GM18508 (cell line): ENCODE data around the gene MORC2.

ENCODE experiments used
- ATAC-seq: cut with Tn5 transposase; IDR thresholded peaks from one replicate; pipeline ENCODE4 v1.9.1; 2021; ENCODE audit warnings: moderate number of reproducible peaks; ENCODE audit not compliant: insufficient read depth, unreplicated experiment

MORC2 gene

DNA sequence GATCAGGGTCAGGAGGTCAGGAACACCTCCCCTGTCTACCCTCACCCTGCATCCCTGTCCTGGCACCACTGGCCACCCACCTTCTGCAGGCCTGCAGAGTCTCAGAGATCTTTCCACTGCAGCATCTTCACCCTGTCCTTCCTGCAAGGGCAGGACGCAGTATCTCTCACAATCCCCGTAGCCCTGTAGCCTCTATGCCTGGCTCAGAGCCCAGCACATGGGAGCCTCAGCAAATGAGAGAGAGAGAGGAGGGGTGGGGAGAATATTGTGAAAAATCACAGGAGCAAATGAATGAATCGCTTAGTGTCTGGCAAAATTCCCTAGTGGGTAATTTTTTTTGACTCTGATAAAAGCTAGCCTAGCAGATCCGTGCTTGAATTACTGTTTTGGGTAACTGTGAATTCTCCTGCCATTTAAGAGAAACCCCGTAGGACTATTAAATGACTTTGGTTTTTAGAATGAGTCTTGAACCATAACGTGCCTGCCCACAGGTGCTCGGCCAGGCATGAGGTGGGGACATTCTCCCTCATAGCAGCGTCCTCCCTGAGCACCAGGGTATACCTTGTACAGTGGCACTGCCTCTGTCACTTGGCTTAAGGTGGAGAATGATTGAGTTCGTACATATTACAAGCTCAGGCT lies 91.5 kb downstream of the MORC2 start:
- no peak for ATAC-seq

DNA sequence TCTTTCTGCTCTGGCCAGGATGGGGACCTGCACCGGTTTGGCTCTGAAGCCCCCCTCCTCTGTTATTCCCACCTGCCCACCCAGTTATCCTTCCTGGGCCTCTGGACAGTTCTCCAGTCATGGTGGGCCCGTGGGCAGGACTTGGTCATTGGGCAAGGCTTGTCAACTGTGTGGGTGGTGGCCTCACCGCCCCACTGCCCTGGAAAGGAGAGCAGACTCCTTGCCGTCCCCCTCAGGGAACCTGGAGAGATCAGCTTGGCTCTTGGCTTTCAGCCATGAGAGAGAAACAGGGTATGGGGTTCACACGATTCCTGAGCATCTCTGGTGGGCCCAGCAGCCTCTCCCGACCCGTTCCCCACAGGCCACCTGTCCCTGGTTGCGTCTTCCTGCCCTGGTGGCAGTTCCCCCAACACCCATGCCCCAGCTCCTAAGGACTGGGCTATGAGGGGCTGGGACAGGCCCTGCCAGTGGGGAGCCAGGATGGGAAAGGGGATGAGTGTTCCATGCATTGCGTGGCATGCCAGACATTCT lies 92.3 kb downstream of the MORC2 start:
- ATAC-seq, result no peak

DNA sequence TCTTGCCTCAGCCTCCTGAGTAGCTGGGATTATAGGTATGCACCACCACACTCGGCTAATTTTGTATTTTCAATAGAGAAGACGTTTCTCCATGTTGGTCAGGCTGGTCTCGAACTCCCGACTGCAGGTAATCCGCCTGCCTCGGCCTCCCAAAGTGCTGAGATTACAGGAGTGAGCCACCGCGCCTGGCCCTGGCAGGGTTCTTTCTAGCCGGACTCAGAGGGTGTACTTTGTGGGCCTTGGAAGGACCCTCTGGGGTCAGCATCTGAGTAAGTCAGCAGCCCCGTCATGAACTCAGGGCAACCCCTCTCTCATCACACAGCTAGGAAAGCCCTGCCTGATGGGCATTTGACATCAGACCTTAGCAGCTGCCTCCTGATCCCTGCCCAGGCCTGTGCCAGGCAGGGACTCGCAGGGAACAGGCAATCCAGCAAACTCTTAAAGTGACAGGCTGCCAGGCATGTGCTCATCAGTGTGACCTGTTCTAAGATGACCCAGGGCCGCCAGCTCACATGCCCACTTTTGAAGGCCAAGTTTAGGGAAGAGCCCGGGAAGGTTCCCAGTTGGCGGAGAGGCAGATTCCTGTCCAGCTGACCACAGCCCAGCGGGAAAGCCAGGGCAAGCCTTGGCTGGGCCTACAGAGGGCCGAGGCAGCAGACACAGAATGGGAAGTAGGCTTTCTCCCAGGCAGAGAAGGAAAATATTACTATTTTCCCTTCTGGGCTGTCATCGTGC lies 92.9 kb downstream of the MORC2 start:
- ATAC-seq, result no peak
